Measurements from ENCODE around the gene MNT.

MNT gene

DNA sequence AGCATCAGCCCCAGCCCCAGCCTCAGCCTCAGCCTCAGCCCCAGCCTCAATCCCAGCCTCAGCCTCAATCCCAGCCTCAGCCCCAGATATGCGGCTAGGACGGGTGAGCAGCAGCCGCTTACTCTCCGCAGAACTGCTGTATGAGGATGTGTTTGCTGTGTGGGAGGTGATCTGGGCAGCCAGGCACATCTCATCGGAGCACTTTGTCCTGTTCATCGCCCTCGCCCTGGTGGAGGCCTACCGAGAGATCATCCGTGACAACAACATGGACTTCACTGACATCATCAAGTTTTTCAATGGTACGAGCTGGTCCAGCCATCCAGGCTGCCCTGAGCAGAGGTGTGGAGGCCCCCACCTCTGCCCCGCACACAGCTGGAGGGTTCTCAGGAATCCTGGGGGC lies 22.0 kb downstream of the MNT start:
- TF ChIP-seq, protein P1, sequence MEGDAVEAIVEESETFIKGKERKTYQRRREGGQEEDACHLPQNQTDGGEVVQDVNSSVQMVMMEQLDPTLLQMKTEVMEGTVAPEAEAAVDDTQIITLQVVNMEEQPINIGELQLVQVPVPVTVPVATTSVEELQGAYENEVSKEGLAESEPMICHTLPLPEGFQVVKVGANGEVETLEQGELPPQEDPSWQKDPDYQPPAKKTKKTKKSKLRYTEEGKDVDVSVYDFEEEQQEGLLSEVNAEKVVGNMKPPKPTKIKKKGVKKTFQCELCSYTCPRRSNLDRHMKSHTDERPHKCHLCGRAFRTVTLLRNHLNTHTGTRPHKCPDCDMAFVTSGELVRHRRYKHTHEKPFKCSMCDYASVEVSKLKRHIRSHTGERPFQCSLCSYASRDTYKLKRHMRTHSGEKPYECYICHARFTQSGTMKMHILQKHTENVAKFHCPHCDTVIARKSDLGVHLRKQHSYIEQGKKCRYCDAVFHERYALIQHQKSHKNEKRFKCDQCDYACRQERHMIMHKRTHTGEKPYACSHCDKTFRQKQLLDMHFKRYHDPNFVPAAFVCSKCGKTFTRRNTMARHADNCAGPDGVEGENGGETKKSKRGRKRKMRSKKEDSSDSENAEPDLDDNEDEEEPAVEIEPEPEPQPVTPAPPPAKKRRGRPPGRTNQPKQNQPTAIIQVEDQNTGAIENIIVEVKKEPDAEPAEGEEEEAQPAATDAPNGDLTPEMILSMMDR (IDR thresholded peaks at IDR 0.05; ENCODE audit: control extremely low read depth, extremely low read depth, low read depth, missing control alignments), result no peak

DNA sequence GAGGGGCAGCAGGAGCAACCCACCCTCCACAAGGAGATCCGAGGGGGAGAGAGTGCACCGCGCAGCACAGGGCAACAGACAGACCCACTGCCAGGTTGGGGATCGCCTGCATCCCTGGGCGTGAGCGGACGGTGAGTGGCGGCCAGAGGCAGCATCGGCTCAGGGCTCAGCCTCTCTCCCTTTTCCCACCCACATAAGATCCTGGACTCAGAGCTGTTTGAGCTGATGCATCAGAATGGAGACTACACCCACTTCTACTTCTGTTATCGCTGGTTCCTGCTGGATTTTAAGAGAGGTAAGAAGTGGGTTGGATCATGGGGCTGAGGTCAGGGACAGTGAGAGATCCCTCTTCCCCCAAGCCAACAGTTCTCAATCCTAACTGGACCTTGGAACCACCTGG lies 23.2 kb downstream of the MNT start:
- ChIA-PET CTCF (interaction anchor here (14.0 kb wide), 1 partner anchor 39 kb away, joined by 404 read pairs; no protein-coding TSS in a partner anchor), POLR2A (no interaction called here)
- no peak for DNase-seq (ENCODE audit: extremely low spot score)
- TF ChIP-seq, protein P1 (IDR thresholded peaks at IDR 0.05; ENCODE audit: control extremely low read depth, extremely low read depth, low read depth, missing control alignments), result no peak

More for the DNA sequence above, 22.0 kb downstream of the MNT start:
- ChIA-PET CTCF (interaction anchor here (0.8 to 14.0 kb wide), 3 partner anchors 10 to 38 kb away, joined by 3 to 404 read pairs (median 3); no protein-coding TSS in a partner anchor), POLR2A (no interaction called here)
- no peak for DNase-seq (ENCODE audit: extremely low spot score)

DNA sequence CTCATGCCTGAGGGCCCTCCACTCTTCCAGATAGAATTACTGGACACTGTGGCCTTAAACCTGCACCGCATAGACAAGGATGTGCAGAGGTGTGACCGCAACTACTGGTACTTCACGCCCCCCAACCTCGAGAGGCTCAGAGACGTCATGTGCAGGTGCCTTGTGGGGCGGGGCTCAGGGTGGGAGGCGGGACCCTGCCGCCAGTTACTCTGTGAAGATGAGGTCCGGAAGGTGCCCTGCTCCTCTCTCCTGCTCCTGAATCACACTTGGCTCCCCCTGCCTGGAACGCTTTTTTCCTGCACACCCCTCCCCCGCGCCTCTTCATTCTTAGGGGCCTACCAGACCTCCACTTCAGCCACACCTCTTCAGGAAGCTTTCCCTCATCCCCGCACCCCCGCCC lies 24.8 kb downstream of the MNT start:
- CTCF ChIA-PET, result interaction anchor here (1.5 to 14.0 kb wide), 2 partner anchors 15 to 41 kb away, joined by 5 to 404 read pairs; no protein-coding TSS in a partner anchor
- DNase-seq (ENCODE audit: extremely low spot score), result no peak
- TF ChIP-seq, protein P1 (IDR thresholded peaks at IDR 0.05; ENCODE audit: control extremely low read depth, extremely low read depth, low read depth, missing control alignments), result no peak
- POLR2A ChIA-PET, result no interaction called here

DNA sequence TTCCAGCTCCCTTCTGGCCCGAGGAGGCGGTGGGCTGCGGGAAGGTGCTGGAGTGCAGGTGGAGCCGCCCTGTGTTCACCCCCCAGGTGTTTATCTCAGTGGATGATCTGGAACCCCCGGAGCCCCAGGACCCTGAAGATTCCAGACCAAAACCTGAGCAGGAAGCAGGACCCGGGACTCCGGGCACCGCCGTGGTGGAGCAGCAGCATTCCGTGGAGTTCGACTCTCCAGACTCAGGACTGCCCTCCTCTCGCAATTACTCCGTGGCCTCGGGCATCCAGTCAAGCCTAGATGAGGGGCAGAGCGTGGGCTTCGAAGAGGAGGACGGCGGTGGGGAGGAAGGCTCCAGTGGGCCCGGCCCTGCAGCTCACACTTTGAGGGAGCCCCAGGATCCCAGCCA lies 25.5 kb downstream of the MNT start:
- no peak for DNase-seq (ENCODE audit: extremely low spot score)
- TF ChIP-seq, protein P1 (IDR thresholded peaks at IDR 0.05; ENCODE audit: control extremely low read depth, extremely low read depth, low read depth, missing control alignments), result no peak
- ChIA-PET CTCF (interaction anchor here (1.5 to 14.0 kb wide), 2 partner anchors 14 to 42 kb away, joined by 5 to 404 read pairs; no protein-coding TSS in a partner anchor), POLR2A (no interaction called here)

DNA sequence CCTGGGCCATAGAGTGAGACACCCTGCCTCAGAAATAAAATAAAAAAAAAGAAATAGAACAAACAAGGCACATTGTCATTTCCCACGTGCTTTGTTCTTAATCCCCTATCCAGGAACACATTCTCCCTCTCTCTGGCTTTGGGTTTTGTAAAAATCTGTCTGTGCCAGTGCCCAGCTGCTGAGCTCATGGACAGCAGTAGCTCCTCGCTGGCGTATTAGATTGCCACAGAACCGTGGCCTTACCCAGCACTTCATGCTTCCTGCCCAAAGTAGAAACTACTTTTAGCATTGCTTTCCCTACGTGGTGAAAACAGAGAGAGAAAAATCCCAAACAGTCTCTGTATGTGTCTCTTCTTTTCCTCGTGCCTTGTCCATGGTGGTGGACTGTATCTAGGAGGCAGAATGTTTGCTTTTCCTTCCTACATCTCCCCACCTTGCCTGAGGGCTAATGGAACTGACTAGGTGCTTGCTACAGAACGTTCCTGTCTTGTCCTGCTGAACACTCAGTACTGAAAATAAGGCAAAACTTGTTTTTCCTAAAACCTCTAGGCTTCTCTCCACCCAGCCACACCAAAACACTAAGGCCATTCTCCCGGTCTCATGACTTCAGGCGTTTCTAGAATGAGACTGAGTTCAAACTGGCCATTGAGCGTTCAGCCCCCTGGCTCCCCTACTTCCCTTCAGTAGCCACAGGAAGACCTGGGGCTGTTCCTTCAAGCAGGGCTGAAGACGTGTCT lies 26.1 kb downstream of the MNT start:
- DNase-seq (ENCODE audit: extremely low spot score), result no peak
- ChIA-PET CTCF (interaction anchor here (1.5 to 14.0 kb wide), 4 partner anchors 8 to 42 kb away, joined by 5 to 404 read pairs (median 14); no protein-coding TSS in a partner anchor), POLR2A (no interaction called here)
- TF ChIP-seq, protein P1 (IDR thresholded peaks at IDR 0.05; ENCODE audit: control extremely low read depth, extremely low read depth, low read depth, missing control alignments), result no peak

DNA sequence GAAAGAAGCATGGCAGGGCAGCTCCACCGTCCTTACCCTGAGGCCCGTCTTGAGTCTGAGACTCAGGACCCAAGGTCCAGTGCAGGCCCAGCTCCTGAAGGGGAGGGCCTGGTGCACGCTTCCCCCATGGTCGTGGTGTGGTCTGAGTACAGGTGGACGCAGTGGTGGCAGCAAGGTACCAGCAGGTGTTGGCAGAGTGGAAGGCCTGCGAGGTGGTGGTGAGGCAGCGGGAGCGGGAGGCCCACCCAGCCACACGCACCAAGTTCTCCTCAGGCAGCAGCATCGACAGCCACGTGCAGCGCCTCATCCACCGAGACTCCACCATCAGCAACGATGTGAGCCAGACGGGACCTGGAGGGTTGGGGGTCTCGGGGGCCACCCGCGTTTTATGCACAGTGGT lies 27.7 kb downstream of the MNT start:
- CTCF ChIA-PET, result interaction anchor here (1.5 to 2.5 kb wide), 2 partner anchors 10 to 43 kb away, joined by 6 to 21 read pairs; no protein-coding TSS in a partner anchor
- TF ChIP-seq, protein P1 (IDR thresholded peaks at IDR 0.05; ENCODE audit: control extremely low read depth, extremely low read depth, low read depth, missing control alignments), result no peak
- POLR2A ChIA-PET, result no interaction called here
- no peak for DNase-seq (ENCODE audit: extremely low spot score)

All from GM10248 (cell line).